ENCODE results near the gene PPP2R1A.
A peak's percentile ranks its signal among the peaks of the same experiment; 100 is the strongest.
"Not testable (repeated sequence)": the region's sequence is repeated elsewhere in the genome, so short reads cannot be mapped to it uniquely, and the experiment has no call there.

PPP2R1A gene

DNA sequence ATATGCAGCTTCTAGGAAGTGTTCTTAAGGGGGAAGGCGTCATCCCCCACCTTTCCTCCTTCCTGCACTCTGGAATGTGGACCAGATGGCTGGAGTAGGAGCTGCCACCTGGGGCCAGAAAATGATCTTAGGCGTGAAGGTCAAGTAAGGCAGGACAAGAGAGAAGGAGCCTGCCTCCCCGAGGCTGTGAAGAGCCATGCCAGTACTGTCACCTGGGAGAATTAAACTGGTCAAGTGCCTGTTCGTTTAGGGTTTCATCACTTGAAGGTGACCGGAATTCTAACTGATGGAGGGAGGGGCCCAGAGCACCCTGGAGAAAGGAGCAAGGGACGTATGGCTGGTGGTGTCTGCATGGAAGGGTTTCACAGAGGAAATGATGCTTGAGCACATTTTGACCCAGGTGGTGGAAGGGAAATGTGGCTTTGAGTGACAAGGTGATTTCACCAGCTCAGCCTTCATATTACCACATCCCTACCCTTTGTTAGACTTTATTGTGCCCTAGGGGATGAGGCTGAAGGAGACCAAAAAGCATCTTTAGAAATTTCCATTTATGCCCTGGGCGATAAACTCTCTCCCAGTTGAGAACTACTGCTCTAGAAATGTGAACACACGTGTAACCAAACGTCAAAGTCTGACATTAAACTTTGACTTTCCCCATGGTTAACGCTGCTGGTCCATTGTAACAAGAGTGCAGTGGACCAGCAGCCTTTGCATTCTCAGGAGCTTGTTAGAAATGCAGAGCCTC lies 37.5 kb downstream of the PPP2R1A start:
- TF ChIP-seq POLR2AphosphoS5 (IDR thresholded peaks at IDR 0.05; ENCODE audit: low read depth, low read length) (no peak), POLR2A (IDR thresholded peaks at IDR 0.05; ENCODE audit: low read depth, low read length) (no peak), TAF1 (IDR thresholded peaks at IDR 0.05; ENCODE audit: borderline replicate concordance, low read depth, low read length) (no peak)
- FAIRE-seq (no peak), DNase-seq (ENCODE audit: insufficient read length) (no peak)

DNA sequence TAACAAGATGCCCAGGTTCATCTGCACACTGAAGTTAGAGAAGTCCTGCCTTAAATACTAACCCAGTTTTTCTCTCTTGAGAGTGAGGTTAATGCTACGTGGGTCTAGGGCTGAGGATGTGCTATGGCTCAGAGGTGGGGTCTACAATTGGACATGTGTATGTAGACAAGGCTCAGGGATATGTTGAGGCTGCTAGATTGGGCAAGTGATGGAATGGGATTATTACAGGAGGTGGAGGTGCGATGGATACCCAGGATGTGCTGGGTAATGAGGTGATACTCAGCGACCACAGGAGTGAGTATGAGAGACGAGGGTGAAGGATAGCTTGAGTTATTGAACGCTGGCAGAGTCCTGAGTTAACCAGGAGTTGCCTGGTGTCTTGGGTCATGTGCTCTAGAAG lies 38.1 kb downstream of the PPP2R1A start:
- DNase-seq (ENCODE audit: insufficient read length) (no peak), FAIRE-seq (no peak)
- TF ChIP-seq POLR2AphosphoS5 (IDR thresholded peaks at IDR 0.05; ENCODE audit: low read depth, low read length) (peak; percentile 41; the same call in 1 of the 2 replicates), POLR2A (IDR thresholded peaks at IDR 0.05; ENCODE audit: low read depth, low read length) (no peak; the same call in 1 of the 2 replicates)

DNA sequence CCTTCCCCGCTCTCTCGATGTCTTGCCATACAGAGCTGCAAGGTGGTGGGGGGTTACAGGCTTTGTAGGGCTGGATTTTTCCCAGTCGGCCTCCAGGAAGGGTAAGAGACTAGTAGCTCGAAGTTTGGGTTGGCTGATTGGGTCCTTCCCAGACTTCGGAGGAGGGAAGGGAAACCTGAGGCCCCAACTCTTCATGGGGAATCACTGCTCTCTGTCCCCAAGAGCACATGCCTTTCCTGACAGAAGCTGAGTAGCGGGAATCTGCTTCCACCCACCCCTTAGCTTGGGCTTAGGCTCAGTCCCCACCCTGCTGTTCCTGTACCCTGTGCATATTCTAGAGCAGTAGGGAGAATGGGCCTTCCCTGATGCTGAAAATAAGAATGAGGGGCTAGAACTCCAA lies 39.7 kb downstream of the PPP2R1A start:
- DNase-seq (ENCODE audit: insufficient read length) (no peak), FAIRE-seq (no peak)
- TF ChIP-seq POLR2A (IDR thresholded peaks at IDR 0.05; ENCODE audit: low read depth, low read length) (peak; percentile 32), TAF1 (IDR thresholded peaks at IDR 0.05; ENCODE audit: borderline replicate concordance, low read depth, low read length) (no peak)

DNA sequence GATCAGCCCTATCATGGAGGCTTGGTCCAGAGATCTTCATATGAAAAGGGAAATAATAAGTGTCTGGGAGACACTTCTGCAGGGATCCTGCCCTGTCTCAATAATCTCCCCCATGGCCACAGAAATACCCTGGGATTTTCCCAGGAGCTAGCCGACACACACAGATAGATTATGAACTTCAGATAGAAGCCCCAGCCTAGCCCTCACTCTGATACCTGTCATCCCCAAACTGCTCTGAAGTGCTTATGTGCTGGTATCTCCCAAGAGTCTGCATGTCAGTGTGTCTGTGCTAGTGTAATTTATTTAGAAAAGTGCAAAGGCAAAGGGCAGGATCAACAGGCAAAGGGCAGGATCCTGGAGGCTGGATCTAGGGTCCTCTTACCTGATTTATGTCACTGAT lies 40.8 kb downstream of the PPP2R1A start:
- DNase-seq (ENCODE audit: insufficient read length) (no peak), FAIRE-seq (no peak)
- TF ChIP-seq POLR2A (IDR thresholded peaks at IDR 0.05; ENCODE audit: low read depth, low read length) (peak; percentile 36), POLR2AphosphoS5 (IDR thresholded peaks at IDR 0.05; ENCODE audit: low read depth, low read length) (peak; percentile 42; the same call in 1 of the 2 replicates), TAF1 (IDR thresholded peaks at IDR 0.05; ENCODE audit: borderline replicate concordance, low read depth, low read length) (no peak)

DNA sequence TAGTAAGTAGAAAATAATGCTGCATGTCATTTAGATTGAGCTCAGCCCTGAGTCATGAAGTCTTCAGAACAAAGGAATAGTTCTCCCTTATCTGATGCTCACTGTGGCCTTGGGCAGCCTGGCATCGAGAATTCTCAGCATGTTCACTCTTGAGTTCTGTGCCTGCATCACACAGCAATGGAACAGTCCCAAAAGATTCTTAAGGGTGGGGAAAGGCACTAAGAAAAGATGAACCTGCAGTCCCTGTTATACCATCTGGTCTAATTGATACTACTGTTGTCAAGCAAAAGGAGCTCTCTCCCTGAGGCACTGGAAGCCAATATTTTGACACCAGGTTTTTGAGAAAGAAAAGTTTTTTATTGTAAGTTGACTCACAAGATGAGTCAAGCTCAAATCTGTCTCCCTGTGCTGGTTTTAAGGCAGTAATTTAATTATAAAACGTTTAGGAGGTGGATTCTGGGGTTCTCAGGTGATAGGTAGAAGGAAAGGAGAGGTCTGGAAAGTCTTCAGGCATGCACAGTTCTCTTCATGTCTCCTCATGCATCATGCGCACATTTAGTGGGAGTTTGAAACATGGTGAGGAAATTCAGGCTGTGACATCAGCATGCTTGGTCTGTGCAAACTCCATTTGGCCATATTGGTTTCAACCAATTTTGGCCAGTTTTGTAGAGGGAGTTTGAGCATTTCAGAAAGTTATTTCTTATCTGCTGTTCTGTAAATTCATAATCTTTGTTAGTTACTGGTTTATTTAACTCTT lies 41.5 kb downstream of the PPP2R1A start:
- FAIRE-seq (no peak), DNase-seq (ENCODE audit: insufficient read length) (no peak)
- TF ChIP-seq TAF1 (IDR thresholded peaks at IDR 0.05; ENCODE audit: borderline replicate concordance, low read depth, low read length), result no peak
- TF ChIP-seq POLR2AphosphoS5 (IDR thresholded peaks at IDR 0.05; ENCODE audit: low read depth, low read length), result 0 out of 2 replicates have a peak, but pooled peaks have one; percentile 36
- 0 out of 2 replicates have a peak, but pooled peaks have one; percentile 23 for TF ChIP-seq POLR2A (IDR thresholded peaks at IDR 0.05; ENCODE audit: low read depth, low read length)

DNA sequence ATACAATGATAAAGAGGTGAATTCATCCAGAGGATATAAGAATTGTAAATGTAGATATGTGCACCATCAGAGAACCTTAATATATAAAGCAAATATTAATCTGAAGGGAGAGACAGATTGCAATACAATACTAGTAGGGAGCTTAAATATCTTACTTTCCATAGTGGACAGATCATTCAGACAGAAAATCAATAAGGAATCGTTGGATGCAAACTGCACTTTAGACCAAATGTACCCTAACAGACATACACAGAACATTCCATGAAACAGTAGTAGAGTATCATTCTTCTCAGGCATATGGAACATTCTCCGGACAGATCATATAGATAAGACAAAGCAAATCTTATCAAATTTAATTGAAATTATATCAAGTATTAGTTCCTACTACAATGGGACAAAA lies 44.6 kb downstream of the PPP2R1A start:
- TF ChIP-seq POLR2AphosphoS5 (IDR thresholded peaks at IDR 0.05; ENCODE audit: low read depth, low read length) (no peak), POLR2A (IDR thresholded peaks at IDR 0.05; ENCODE audit: low read depth, low read length) (no peak), TAF1 (IDR thresholded peaks at IDR 0.05; ENCODE audit: borderline replicate concordance, low read depth, low read length) (no peak)
- FAIRE-seq, result no peak
- no peak for DNase-seq (ENCODE audit: insufficient read length)

DNA sequence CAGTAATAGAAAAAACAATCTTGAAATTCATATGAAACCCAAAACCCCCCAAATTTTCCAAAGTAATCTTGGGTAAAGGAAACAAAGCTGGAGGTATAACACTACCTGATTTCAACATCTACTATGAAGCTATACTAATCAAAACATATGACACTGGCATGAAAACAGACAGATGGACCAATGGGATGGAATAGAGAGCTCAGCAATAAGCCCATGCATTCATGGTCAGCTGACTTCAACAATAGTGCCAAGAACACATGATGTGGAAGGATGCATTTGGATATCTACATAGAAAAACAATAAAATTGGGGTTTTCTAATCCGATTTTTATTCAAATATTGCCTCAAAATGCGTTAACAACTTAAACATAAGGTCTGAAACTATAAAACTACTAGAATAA lies 47.3 kb downstream of the PPP2R1A start:
- no peak for TF ChIP-seq TAF1 (IDR thresholded peaks at IDR 0.05; ENCODE audit: borderline replicate concordance, low read depth, low read length)
- TF ChIP-seq POLR2A (IDR thresholded peaks at IDR 0.05; ENCODE audit: low read depth, low read length), result no peak
- no peak for TF ChIP-seq POLR2AphosphoS5 (IDR thresholded peaks at IDR 0.05; ENCODE audit: low read depth, low read length)
- FAIRE-seq (no peak), DNase-seq (ENCODE audit: insufficient read length) (no peak)

DNA sequence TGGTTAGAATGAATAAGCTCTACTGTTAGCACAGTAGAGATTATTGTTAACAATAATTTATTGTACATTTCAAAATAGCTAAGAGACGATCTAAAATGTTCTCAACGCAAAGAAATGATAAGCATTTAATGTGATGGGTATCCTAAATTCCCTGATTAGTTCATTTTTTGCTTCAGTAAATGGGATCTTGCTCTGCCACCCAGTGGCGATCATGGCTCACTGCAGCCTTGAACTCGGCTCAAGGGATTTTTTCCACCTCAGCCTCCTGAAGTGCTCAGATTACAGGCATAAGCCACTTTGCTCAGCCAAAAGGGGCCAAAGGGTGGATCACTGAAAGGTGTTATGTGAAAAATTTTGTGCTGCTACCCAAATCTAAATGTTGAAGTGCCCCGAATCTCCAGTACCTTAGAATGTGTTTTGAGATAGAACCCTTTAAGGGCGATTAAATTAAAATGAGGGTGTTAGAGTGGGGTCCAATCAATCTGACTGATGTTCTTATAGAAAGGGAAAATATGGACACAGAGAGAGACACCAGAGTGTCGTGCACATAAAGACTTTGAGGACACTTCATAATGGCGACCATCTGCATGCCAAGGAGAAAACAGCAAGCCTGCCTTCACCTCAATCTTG lies 48.0 kb downstream of the PPP2R1A start:
- DNase-seq (ENCODE audit: insufficient read length) (no peak), FAIRE-seq (peak; percentile 88)
- TF ChIP-seq POLR2AphosphoS5 (IDR thresholded peaks at IDR 0.05; ENCODE audit: low read depth, low read length), result no peak
- no peak for TF ChIP-seq POLR2A (IDR thresholded peaks at IDR 0.05; ENCODE audit: low read depth, low read length)
- no peak for TF ChIP-seq TAF1 (IDR thresholded peaks at IDR 0.05; ENCODE audit: borderline replicate concordance, low read depth, low read length)

DNA sequence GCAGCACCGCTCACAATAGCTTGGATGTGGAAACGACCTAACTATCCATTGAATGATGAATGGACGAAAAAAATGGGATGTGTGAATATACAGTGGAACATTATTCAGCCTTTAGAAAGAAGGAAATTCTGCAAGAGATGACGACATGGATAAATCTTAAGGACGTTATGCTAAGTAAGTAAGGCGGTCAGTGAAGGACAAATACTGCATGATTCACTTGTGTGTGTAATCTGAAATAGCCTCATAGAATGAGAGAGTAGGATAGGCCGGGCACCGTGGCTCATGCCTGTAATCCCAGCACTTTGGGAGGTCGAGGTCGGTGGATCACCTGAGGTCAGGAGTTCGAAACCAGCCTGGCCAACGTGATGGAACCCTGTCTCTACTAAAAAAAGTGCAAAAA lies 54.2 kb downstream of the PPP2R1A start:
- DNase-seq (ENCODE audit: insufficient read length), result no peak
- no peak for FAIRE-seq
- TF ChIP-seq POLR2AphosphoS5 (IDR thresholded peaks at IDR 0.05; ENCODE audit: low read depth, low read length) (no peak), POLR2A (IDR thresholded peaks at IDR 0.05; ENCODE audit: low read depth, low read length) (no peak), TAF1 (IDR thresholded peaks at IDR 0.05; ENCODE audit: borderline replicate concordance, low read depth, low read length) (no peak)

DNA sequence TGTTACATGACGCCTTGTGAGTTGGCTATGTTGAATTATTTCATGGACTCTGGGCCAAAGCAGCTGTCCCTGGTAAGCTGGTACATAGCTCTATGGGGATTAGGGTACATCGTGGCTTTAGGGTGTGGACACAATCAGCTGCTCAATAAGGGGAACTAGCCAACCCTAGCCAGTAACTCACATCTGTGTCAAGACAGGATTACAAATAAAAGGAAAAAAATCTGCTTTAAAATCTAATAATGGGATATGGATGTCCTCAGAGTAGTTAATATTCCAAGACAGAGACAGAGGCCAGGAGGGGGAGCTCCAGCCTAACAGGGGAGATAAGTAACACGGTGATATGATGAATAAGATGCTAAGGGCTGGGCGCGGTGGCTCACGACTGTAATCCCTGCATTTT lies 58.4 kb downstream of the PPP2R1A start:
- DNase-seq (ENCODE audit: insufficient read length), result no peak
- TF ChIP-seq POLR2A (IDR thresholded peaks at IDR 0.05; ENCODE audit: low read depth, low read length) (no peak), TAF1 (IDR thresholded peaks at IDR 0.05; ENCODE audit: borderline replicate concordance, low read depth, low read length) (no peak), POLR2AphosphoS5 (IDR thresholded peaks at IDR 0.05; ENCODE audit: low read depth, low read length) (no peak)
- no peak for FAIRE-seq

DNA sequence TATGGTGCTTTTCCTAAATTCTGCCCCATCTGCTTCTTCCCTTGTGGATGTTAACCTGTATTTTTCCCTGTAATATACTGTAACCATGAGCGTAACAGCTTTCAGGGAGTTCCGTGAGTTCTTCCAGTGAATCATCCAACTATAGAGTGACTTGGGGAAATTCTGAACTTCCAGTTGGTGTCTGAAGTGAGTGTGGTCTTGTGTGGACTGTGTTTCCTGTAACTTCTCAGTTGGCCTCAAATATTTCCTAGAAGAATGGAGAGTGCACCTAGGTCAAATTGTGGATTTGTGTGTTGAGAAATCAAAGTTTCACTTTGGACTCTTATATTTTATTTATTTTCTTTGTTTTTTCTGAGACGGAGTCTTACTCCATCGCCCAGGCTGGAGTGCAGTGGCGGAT lies 68.6 kb downstream of the PPP2R1A start:
- TF ChIP-seq POLR2AphosphoS5 (IDR thresholded peaks at IDR 0.05; ENCODE audit: low read depth, low read length), result no peak
- TF ChIP-seq TAF1 (IDR thresholded peaks at IDR 0.05; ENCODE audit: borderline replicate concordance, low read depth, low read length), result no peak
- TF ChIP-seq POLR2A (IDR thresholded peaks at IDR 0.05; ENCODE audit: low read depth, low read length), result no peak
- FAIRE-seq, result no peak
- DNase-seq (ENCODE audit: insufficient read length), result no peak

DNA sequence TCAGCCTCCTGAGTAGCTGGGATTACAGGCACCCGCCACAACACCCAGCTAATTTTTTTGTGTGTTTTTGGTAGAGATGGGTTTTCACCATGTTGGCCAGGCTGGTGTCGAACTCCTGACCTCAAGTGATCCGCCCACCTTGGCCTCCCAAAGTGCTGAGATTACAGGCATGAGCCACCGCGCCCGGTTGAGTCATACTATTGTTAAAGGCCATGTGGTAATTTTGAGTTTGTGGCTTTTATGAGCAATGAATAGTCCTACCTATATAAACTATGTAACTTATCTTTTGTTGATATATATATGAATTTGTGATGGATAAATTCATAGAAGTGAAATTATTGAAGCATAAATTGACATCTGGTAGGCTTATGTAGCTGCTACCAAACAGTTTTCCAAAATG lies 75.7 kb downstream of the PPP2R1A start:
- not testable (repeated sequence) for FAIRE-seq; DNase-seq (ENCODE audit: insufficient read length)
